Cardiac muscle cell (in vitro differentiated cells and primary cell): ENCODE results near the gene AQP9. TPM values are rescaled to one million over a fixed set of nuclear protein-coding genes. Genes with fewer than 3 reads are reported as not detected.

ENCODE experiments used
- DNase-seq, 2 donors: peaks; one replicate each; pipeline versions ENCODE4 v3.0.0 to v3.0.0-alpha.2; 2010 to 2017; ENCODE audit warnings: low read depth in 1 of 2, low spot score in 1 of 2
- H3K27ac ChIP-seq: fragments of 200-600 bp; sonication (generic); 2 replicates; pipeline ENCODE4 v1.5.1; 2016
- H3K27me3 ChIP-seq: fragments of 200-600 bp; sonication (generic); 2 replicates; pipeline ENCODE4 v1.6.0; 2016; ENCODE audit warnings: control low read depth
- H3K36me3 ChIP-seq: fragments of 200-600 bp; sonication (generic); 2 replicates; pipeline ENCODE4 v1.5.1; 2016; ENCODE audit warnings: control low read depth
- H3K4me1 ChIP-seq: fragments of 200-600 bp; sonication (generic); 2 replicates; pipeline ENCODE4 v1.8.1; 2017; ENCODE audit warnings: low read depth, mild to moderate bottlenecking, mixed run types
- H3K4me3 ChIP-seq: fragments of 200-600 bp; sonication (generic); 2 replicates; pipeline ENCODE4 v1.5.1; 2016; ENCODE audit warnings: mild to moderate bottlenecking
- H3K9me3 ChIP-seq: fragments of 200-600 bp; sonication (generic); 2 replicates; pipeline ENCODE4 v1.5.1; 2017; ENCODE audit warnings: low read depth, mild to moderate bottlenecking, control low read depth
- polyA plus RNA-seq: library from polyadenylated mRNA; unstranded; fragments of >200 nt; fragmentation: Nextera tagmentation; extraction: Ambion mirVana; gene quantifications from 2 replicates; pipeline ENCODE4 v1.2.1, GENCODE V29; 2016
- total RNA-seq: library from RNA; depleted of rRNA; stranded (reverse); fragments of >200 nt; gene quantifications from 2 replicates; pipeline ENCODE4 v1.2.3, GENCODE V29; 2016
- TF ChIP-seq, protein P1 (sequence below): IDR thresholded peaks from 2 replicates; pipeline ENCODE4 v1.5.1; 2012; ENCODE audit warnings: low read depth, mild to moderate bottlenecking, low read length

Gene AQP9
- total RNA-seq (not detected in 2 replicates), polyA plus RNA-seq (not detected in 2 replicates)

DNA sequence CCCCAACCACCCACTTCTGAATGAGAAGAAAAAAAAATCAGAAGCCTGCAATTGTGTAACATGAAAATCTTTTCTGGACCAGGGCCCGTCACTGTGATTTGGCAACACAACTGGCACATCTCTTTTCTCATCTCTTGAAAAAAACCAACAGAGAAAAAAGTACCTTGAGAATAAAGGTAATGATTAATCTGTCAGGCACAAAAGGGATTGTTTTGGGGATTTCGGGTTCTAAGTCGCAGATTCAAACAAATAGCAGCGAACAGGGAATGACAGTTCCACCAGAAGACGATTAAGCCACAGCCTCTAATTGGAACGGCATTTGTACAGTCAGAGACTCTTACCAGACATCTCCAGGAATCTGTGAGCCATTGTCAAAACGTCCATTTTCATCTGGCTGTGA lies at the start of gene AQP9:
Gene AQP9, plus strand, starts transcription at position 276 of the 400 bp plus-strand sequence. CDS start 185 bp downstream, outside the sequence.
- no peaks in the 10 kb centered on the region for H3K36me3 ChIP-seq
- H3K27me3 ChIP-seq = no peaks in the 10 kb centered on the region
- H3K27ac ChIP-seq = no peak within 1 kb of the TSS
- peaks cover 10% of the 10 kb centered on the region for H3K4me1 ChIP-seq
- H3K4me3 ChIP-seq = no peak within 1 kb of the TSS
- no peaks in the 10 kb centered on the region for H3K9me3 ChIP-seq
- no peak for DNase-seq
- TF ChIP-seq, protein P1, sequence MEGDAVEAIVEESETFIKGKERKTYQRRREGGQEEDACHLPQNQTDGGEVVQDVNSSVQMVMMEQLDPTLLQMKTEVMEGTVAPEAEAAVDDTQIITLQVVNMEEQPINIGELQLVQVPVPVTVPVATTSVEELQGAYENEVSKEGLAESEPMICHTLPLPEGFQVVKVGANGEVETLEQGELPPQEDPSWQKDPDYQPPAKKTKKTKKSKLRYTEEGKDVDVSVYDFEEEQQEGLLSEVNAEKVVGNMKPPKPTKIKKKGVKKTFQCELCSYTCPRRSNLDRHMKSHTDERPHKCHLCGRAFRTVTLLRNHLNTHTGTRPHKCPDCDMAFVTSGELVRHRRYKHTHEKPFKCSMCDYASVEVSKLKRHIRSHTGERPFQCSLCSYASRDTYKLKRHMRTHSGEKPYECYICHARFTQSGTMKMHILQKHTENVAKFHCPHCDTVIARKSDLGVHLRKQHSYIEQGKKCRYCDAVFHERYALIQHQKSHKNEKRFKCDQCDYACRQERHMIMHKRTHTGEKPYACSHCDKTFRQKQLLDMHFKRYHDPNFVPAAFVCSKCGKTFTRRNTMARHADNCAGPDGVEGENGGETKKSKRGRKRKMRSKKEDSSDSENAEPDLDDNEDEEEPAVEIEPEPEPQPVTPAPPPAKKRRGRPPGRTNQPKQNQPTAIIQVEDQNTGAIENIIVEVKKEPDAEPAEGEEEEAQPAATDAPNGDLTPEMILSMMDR = no peak

GRCh38 chr15:58095415-58095814 lies 42.8 kb upstream of the AQP9 start:
- TF ChIP-seq, protein P1 = no peak
- peaks cover 3% of the 10 kb centered on the region for H3K27me3 ChIP-seq
- no peaks in the 10 kb centered on the region for H3K4me1 ChIP-seq
- H3K36me3 ChIP-seq = no peaks in the 10 kb centered on the region
- no peak for DNase-seq
- no peak overlapping the region for H3K27ac ChIP-seq
- no peak overlapping the region for H3K4me3 ChIP-seq
- no peaks in the 10 kb centered on the region for H3K9me3 ChIP-seq

DNA sequence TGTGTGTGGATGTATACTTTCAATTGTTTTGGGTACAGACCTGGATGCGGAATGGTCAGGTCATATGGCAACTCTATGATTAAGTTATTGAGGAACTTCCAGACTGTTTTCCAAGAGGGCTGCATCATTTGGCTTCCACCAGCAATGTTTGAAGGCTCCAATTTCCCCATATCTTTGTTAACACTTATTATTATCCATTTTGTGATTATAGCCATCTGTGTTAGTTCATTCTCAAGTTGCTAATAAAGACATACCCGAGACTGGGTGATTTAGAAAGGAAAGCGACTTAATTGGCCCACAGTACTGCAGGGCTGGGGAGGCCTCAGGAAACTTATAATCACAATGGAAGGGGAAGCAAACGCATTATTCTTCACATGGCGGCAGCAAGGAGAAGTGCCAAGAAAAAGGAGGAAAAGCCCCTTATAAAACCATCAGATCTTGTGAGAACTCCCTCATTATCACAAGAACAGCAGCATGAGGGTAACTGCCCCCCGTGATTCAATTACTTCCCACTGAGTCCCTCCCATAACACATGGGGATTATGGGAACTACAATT lies 41.6 kb upstream of the AQP9 start:
- H3K4me1 ChIP-seq = no peaks in the 10 kb centered on the region
- H3K27ac ChIP-seq = no peak overlapping the region
- DNase-seq = no peak
- H3K9me3 ChIP-seq = no peaks in the 10 kb centered on the region
- H3K36me3 ChIP-seq = no peaks in the 10 kb centered on the region
- peaks cover 5% of the 10 kb centered on the region for H3K27me3 ChIP-seq
- H3K4me3 ChIP-seq = no peak overlapping the region
- TF ChIP-seq, protein P1 = no peak

DNA sequence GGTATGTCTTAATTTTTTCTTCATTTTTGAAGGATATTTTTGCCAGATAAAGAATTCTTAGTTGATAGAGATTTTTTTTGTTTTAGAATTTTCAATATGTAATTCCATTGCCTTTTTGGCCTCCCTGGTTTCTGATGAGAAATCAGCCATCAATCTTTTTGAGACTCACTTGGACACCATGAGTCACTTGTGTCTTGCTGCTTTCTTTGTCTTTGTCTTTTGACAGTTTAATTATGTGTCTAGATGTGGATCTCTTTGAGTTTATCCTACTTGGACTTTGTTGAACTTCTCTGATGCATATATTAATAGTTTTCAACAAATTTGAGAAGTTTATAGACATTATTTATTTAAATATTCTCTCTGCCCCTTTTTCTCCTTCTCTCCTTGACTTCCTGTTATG lies 34.7 kb upstream of the AQP9 start:
- Histone ChIP-seq H3K9me3 (no peaks in the 10 kb centered on the region), H3K27me3 (peaks cover 5% of the 10 kb centered on the region), H3K4me1 (no peaks in the 10 kb centered on the region), H3K36me3 (no peaks in the 10 kb centered on the region), H3K4me3 (no peak overlapping the region), H3K27ac (no peak overlapping the region)
- DNase-seq = no peak
- TF ChIP-seq, protein P1 = no peak

DNA sequence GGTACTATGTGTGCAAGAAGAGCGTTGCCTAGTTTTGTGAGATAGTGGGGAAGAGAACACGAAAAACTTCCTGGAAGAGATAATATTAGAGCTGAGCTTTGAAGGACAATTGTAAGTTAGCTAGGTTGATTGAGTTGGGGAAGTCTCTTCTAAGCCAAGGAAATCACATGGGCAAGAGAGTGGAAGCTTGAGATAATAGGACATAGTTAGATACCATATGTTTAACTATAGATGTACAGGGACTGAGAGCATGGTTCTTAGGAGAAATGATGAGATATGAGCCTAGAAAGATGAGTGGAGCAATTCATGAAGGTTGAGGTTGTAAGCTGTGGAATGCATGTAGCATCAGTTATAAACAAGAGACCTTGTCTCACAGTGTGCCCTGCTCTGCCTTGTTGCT lies 30.1 kb upstream of the AQP9 start:
- DNase-seq = no peak
- no peaks in the 10 kb centered on the region for H3K4me1 ChIP-seq
- no peaks in the 10 kb centered on the region for H3K9me3 ChIP-seq
- TF ChIP-seq, protein P1 = no peak
- no peak overlapping the region for H3K27ac ChIP-seq
- H3K27me3 ChIP-seq = no peaks in the 10 kb centered on the region
- H3K36me3 ChIP-seq = no peaks in the 10 kb centered on the region
- H3K4me3 ChIP-seq = no peak overlapping the region
